ENCODE measurements around the gene LSM2.
A peak's percentile ranks its signal among the peaks of the same experiment; 100 is the strongest.
"Not testable (repeated sequence)": the region's sequence is repeated elsewhere in the genome, so short reads cannot be mapped to it uniquely, and the experiment has no call there.

Gene LSM2

DNA sequence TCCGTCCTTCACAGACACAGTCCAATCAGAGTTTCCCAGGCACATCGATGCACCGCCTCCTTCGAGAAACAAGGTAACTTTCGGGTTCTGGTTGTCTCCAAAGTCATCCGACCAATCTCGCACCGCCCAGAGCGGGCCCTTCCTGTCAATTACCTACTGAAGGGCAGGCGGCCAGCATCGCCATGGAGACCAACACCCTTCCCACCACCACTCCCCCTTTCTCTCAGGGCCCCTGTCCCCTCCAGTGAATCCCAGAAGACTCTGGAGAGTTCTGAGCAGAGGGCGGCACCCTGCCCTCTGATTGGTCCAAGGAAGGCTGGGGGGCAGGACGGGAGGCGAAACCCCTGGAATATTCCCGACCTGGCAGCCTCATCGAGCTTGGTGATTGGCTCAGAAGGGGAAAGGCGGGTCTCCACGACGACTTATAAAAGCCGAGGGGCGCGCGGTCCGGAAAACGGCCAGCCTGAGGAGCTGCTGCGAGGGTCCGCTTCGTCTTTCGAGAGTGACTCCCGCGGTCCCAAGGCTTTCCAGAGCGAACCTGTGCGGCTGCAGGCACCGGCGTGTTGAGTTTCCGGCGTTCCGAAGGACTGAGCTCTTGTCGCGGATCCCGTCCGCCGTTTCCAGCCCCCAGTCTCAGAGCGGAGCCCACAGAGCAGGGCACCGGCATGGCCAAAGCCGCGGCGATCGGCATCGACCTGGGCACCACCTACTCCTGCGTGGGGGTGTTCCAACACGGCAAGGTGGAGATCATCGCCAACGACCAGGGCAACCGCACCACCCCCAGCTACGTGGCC, 20.7 kb upstream of the LSM2 start, which contains the start of gene HSPA1B:
HSPA1B (plus strand) TSS at position 453 of the 794 bp plus-strand sequence; CDS start at position 666, 213 bp downstream.
- DNase-seq (ENCODE audit: low read depth in 4 of 4, low spot score in 1 of 4) = peak; percentile 71 to 91 (median 84)

DNA sequence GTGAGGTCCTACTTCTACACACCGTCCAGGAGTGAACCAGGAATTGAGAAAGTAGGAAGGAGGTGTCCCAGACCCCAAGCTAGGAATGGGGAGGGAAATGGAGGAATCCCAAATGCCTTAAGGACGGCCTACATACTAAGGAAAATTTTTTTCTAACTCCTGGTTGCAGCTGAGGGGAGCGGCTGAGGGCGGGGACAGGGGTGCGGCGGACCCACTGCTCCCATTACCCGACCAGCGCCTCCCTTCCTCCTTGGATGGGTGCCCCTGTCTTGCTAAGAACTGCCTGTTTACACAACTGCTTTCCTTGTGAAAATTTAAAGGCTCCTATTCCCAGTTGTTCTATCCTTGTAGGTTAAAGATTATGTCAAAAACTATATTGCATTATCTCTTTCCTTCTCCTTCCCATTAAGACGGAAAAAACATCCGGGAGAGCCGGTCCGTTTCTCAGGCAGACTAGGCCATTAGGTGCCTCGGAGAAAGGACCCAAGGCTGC, 20.1 kb upstream of the LSM2 start:
- no peak for DNase-seq (ENCODE audit: low read depth in 4 of 4, low spot score in 1 of 4)

DNA sequence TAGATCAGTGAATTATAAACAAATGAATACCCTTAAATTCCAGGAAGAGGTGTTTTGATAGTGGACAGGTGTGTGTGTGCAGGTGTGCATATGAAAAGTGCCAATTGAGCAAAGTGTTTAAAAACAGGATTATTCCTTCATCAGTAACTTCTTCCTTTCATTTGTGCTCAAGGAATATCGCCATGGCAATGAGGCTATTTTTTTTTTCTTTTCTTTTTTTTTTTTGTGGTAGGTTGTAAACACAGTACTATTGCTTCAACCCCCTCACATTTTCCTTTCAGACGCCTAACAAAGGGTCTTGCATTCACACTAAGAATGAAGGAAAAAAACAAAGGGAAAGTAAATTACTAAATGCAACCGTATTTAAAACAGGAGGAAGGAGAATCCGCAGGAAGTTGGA, 18.8 kb upstream of the LSM2 start:
- no peak for DNase-seq (ENCODE audit: low read depth in 4 of 4, low spot score in 1 of 4)

DNA sequence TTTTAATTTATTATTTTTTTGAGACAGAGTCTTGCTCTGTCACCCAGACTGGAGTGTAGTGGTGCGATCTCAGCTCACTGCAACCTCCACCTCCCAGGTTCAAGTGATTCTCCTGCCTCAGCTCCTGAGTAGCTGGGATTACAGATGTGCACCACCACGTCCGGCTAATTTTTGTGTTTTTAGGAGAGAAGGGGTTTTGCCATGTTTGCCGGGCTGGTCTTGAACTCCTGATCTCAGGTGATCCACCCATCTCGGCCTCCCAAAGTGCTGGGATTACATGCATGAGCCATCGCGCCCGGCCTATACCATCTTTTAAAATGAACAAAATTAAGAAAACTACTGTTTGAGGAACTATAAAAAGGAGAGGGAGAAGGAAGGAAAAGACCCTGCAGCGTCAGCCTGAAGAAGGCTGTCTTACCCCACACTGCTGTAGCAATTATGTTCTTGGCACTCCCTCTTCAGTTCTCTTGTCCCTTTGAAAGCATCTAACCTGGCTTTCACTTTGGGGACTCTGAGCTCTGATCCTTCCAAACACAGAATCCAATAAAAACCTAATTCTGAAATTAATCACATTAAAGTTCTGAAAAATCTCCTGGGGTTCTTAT, 16.9 kb upstream of the LSM2 start:
- DNase-seq (ENCODE audit: low read depth in 4 of 4, low spot score in 1 of 4) = not testable (repeated sequence)

DNA sequence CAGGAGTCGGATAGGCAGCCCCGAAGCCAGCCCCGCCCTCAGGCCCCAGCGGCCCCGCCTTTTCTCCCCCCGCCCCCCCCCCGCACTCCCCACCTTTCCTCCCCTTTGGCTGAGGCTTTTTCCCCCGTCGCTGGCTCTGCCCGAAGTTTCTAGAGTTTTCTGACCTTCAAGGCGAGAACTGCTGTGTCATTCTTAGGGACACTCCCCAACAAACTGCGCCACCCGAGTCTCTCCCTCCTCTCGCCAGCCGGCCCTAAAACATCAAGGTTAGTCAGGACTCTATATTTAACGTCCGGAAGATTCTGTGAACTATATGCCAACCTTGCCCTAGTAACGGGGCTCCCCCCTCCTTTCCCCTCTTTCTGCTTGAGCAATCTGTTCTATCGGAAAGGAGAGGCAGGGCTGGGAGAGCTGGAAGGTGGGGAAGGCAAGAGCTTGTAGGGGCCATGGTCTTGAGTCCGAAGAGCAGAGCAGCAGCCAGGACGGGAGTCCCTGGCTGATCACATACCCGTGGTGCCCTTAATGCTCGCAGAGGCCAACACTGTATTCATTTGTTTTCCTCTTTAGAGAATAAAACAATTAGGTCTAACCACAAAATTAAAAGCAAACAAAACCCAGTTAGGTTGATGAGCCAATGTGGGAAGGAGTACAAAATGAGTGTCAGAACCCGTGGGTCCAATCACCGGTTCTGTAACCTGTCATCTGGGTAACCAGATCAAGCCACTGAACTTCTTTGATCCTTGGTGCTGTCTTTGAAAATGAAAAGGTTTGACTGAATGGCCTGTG, 15.5 kb upstream of the LSM2 start:
- DNase-seq (ENCODE audit: low read depth in 4 of 4, low spot score in 1 of 4) = peak in 1 of 4 experiments; percentile 46

DNA sequence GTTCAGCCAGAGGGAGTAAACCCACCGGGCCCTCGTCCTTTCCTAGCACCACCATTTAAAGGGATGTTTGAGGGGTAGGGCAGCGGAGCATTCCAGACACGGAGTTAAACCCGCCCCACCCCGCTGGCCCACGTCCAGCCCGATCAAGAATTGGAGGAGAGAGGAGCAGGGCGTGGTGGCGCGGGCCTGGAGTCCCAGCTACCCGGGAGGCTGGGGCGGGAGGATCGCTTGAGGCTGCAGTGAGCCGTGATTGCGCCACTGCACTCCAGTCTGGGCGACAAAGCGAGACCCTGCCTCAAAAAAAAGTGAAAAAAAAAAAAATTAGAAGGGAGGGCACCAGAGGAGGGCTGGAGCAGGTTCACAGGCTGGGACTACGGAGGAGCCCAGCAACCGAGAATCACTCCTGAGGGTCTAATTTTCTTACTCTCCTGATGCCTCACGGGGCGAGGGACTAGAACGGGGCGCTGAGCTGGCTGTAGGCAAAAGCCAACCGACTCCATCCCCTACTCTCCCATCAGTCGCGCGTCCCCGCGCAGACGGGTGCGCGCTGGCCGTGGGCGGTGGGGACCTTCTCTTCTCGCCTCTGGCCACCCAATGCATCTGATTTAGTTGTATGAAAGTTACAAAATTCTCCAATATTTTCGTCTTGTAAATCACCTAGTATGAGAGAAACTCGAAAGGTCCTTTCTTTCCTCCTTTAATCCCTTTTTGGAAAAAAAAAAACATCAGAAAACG, 14.7 kb upstream of the LSM2 start:
- peak in 2 of 4 experiments; percentile 63 to 65 for DNase-seq (ENCODE audit: low read depth in 4 of 4, low spot score in 1 of 4)

DNA sequence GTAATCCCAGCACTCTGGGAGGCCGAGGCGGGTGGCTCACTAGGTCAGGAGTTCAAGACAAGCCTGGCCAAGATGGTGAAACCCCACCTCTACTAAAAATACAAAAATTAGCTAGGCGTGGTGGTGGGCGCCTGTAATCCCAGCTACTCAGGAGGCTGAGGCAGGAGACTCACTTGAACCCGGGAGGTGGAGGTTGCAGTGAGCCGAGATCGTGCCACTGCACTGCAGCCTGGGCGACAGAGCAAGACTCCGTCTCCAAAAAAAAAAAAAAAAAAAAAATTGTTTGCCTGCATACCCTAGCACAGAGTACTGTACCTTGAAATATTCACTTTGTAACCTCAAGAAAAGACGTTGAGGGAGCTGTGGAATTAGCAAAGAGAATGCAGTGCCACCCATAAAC, 13.6 kb upstream of the LSM2 start:
- not testable (repeated sequence) for DNase-seq (ENCODE audit: low read depth in 4 of 4, low spot score in 1 of 4)

DNA sequence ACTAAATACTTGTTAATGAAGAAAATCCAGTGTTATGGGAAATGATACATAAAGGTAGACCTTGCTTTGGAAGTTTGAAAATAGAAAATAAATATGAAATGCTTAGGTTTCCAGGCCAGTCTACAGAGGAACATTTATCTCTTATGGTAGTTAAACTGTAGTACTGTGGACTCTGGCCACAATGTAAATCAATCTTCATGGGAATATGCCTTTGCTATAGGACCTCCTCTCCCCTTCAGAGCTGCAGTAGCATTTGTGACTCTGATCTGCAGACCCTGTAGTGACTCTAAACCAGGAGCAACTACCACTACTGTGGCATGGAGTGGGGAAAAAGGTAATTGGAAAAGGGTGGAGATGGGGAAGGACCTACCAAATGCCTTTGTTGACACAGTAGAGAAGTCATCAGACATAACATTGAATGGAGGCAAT, 13.1 kb upstream of the LSM2 start:
- no peak for DNase-seq (ENCODE audit: low read depth in 4 of 4, low spot score in 1 of 4)

DNA sequence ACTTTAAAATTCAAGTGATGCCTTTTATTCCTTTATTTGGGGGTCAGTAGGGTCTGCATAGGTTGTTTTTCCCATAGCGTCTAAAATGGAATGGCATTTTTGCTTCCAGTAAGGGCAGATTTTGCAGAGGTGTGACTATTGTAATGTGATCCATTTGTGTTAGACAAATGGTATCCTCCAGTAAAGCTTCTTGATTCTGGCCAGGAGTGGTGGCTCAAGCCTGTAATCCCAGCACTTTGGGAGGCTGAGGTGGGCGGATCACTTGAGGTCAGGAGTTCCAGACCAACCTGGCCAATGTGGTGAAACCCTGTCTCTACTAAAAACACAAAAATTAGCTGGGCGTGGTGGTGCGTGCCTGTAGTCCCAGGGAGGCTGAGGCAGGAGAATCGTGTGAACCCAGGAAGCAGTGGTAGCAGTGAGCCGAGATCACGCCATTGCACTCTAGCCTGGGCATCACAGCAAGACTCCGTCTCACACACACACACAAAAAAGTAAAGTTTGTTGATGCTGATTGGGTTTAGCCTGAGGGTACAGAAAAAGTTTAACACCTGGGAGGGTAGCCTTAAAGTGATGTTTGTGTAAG, 11.3 kb upstream of the LSM2 start:
- DNase-seq (ENCODE audit: low read depth in 4 of 4, low spot score in 1 of 4) = not testable (repeated sequence)

DNA sequence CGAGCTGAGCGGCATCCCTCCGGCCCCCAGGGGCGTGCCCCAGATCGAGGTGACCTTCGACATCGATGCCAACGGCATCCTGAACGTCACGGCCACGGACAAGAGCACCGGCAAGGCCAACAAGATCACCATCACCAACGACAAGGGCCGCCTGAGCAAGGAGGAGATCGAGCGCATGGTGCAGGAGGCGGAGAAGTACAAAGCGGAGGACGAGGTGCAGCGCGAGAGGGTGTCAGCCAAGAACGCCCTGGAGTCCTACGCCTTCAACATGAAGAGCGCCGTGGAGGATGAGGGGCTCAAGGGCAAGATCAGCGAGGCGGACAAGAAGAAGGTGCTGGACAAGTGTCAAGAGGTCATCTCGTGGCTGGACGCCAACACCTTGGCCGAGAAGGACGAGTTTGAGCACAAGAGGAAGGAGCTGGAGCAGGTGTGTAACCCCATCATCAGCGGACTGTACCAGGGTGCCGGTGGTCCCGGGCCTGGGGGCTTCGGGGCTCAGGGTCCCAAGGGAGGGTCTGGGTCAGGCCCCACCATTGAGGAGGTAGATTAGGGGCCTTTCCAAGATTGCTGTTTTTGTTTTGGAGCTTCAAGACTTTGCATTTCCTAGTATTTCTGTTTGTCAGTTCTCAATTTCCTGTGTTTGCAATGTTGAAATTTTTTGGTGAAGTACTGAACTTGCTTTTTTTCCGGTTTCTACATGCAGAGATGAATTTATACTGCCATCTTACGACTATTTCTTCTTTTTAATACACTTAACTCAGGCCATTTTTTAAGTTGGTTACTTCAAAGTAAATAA, 10.6 kb upstream of the LSM2 start:
- DNase-seq (ENCODE audit: low read depth in 4 of 4, low spot score in 1 of 4) = not testable (repeated sequence)

DNA sequence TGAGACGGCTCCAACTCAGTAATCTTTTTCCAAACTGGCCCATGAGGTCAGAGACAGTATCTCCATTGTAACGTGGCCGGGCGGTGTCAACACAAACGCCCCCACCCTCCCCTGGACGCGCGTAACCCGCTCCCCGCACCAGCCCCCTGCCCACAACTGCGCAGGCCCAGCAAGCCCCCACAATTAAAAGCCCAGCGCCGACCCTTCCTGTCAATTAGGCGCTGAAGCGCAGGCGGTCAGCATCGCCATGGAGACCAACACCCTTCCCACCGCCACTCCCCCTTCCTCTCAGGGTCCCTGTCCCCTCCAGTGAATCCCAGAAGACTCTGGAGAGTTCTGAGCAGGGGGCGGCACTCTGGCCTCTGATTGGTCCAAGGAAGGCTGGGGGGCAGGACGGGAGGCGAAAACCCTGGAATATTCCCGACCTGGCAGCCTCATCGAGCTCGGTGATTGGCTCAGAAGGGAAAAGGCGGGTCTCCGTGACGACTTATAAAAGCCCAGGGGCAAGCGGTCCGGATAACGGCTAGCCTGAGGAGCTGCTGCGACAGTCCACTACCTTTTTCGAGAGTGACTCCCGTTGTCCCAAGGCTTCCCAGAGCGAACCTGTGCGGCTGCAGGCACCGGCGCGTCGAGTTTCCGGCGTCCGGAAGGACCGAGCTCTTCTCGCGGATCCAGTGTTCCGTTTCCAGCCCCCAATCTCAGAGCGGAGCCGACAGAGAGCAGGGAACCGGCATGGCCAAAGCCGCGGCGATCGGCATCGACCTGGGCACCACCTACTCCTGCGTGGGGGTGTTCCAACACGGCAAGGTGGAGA, 8.5 kb upstream of the LSM2 start, which contains the start of the genes HSPA1A and HSPA1L:
HSPA1A (plus strand) TSS at position 519 of the 814 bp plus-strand sequence; CDS start at position 733, 214 bp downstream.
HSPA1L (minus strand) TSS at position 259 of the 814 bp plus-strand sequence. CDS start 3,311 bp downstream, outside the sequence.
- peak in 1 of 4 experiments; percentile 58 for DNase-seq (ENCODE audit: low read depth in 4 of 4, low spot score in 1 of 4)

DNA sequence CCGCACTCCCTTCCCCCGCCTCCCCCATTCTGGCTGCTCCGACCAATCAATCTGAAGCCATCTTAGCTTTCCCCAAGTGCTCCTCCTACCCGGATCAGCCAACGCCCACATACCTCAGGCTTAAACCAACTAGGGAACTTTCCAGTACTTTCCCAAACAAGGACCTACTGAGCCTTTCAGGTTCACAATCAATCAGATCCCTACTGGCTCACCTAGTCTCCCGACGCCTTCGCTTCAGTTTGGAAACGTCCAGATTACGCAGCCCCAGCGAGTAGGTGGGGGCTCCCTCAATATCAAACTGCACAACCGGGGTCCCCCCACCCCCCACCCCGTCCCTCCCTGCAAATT, 7.9 kb upstream of the LSM2 start:
- peak in 2 of 4 experiments; percentile 56 to 68 for DNase-seq (ENCODE audit: low read depth in 4 of 4, low spot score in 1 of 4)

DNA sequence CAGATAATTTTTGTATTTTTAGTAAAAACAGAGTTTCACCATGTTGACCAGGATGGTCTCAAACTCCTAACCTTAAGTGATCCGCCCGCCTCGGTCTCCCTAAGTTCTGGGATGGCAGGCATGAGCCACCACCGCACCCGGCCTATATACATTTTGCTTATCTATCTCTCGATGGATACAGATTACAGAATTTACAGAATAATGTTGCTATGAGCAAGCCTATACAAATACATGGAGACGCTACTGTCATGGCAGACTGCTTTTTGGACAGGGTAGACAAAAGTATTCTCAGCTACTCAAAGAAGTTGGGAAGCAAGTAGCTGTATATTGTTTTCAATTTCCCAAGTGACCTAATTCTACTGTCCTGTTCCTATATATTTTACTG, 6.7 kb upstream of the LSM2 start:
- no peak for DNase-seq (ENCODE audit: low read depth in 4 of 4, low spot score in 1 of 4)

DNA sequence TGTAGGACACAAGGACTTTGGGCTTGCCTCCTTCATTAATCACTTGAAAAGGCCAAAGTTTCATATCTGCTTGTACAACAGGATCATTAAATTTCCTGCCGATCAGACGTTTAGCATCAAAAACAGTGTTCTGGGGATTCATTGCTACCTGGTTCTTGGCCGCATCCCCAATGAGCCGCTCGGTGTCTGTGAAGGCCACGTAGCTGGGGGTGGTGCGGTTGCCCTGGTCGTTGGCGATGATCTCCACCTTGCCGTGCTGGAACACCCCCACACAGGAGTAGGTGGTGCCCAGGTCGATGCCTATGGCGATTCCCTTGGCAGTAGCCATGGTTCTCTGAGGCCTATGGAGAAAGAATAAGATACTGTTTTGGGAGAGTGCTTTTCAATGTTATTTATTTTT, 4.9 kb upstream of the LSM2 start:
- DNase-seq (ENCODE audit: low read depth in 4 of 4, low spot score in 1 of 4) = no peak

DNA sequence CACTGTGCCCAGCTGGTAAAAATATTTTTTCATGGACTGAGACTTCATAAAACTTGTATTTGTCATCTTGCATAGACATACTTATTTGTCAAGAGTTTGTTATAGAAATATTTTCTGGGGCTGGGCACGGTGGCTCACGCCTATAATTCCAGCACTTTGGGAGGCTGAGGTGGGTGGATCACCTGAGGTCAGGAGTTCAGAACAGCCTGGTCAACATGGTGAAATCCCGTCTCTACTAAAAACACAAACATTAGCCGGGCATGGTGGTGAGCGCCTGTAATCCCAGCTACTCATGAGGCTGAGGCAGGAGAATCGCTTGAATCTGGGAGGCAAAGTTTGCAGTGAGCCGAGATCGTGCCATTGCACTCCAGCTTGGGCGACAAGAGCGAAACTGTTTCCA, 1.8 kb upstream of the LSM2 start:
- DNase-seq (ENCODE audit: low read depth in 4 of 4, low spot score in 1 of 4) = not testable (repeated sequence)

DNA sequence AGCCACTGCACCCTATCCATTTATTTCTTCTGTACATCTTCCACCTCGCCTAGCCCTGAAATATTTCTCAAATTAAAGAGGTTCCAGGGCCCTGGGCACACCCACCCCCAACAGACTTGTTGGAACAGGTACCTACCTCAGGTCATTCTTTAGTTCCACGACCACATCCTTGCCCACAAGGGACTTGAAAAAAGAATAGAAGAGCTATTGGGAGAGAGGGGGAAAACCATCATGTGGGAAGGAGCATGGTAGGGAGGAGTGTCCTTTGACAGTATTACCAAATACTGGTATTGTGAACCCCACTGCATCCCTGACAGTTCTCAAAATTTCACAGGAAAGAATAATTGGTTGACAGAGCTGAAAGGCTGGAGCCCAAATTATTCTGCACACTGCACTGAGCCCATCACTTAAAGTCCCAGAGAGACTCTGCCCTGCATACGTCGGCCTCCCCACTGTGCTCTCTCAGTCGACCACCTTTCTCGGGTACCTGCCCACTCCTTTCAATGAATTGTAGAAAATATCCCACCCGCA, 762 bp downstream of the LSM2 start:
- DNase-seq (ENCODE audit: low read depth in 4 of 4, low spot score in 1 of 4) = no peak

DNA sequence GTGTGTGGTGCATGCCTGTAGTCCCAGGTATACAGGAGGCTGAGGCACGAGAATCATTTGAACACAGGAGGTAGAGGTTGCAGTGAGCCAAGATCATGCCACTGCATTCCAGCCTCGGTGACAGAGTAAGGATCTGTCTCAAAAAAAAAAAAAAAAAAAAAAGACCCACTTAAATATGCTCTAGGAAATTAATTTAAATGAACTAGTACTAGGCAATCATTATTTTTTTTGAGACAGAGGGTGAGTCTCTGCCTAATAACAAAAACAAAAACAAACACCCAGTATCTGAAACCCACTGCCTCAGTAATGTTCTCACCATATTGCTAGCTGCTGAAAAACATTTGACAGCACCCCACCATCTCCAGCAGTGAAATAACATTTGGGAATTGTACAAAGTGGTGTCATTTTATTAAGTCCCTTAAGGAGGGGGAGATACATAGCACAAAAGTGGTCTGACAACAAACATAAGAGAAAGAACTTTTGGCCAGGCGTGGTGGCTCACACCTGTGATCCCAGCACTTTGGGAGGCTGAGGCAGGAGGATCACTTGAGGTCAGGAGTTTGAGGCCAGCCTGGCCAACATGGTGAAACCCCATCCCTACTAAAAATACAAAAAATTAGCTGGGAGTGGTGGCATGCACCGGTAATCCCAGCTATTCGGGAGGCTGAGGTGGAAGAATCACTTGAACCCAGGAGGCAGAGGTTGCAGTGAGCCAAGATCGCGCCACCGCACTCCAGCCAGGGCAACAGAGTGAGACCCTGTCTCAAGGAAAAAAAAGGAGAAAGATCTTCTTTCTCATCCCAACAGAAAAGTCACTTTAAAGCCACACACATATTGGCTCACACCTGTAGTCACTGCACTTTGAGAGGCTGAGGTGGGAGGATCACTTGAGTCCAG, 5.5 kb downstream of the LSM2 start:
- DNase-seq (ENCODE audit: low read depth in 4 of 4, low spot score in 1 of 4) = not testable (repeated sequence)
